Keratinocyte (primary cell): ENCODE data around the gene PCK1. TPM values are rescaled to one million over a fixed set of nuclear protein-coding genes. Genes with fewer than 3 reads are reported as not detected.

Experiments used
- DNase-seq: peaks from one replicate; pipeline ENCODE4 v3.0.0-alpha.2; 2011; ENCODE audit warnings: low read depth, missing footprints, low spot score
- FAIRE-seq: peaks from 2 replicates; lab custom pipeline; 2011; peaks lifted over from hg19 to GRCh38; lab: Jason Lieb, UNC
- H2AFZ ChIP-seq: 2 replicates; pipeline ENCODE4 v1.6.0; 2012; ENCODE audit warnings: low read length, control low read depth, inconsistent platforms; ENCODE audit not compliant: control insufficient read depth
- H3K27ac ChIP-seq: 2 replicates; pipeline ENCODE4 v1.5.1; 2011; ENCODE audit warnings: low read length; ENCODE audit not compliant: control insufficient read depth, insufficient read depth
- H3K27me3 ChIP-seq: 3 replicates; pipeline ENCODE4 v1.6.0; 2011; ENCODE audit warnings: low read length; ENCODE audit not compliant: control insufficient read depth, insufficient read depth; ENCODE audit errors: extremely low read depth
- H3K36me3 ChIP-seq, 2 experiments: 2 replicates in 1 of 2; 3 replicates in 1 of 2; pipeline ENCODE4 v1.5.1; 2011; ENCODE audit warnings: low read length in 2 of 2, mild to moderate bottlenecking in 1 of 2; ENCODE audit not compliant: control insufficient read depth in 2 of 2, insufficient read depth in 2 of 2; ENCODE audit errors: extremely low read depth in 1 of 2
- H3K4me1 ChIP-seq: 3 replicates; pipeline ENCODE4 v1.5.1; 2011; ENCODE audit warnings: low read length; ENCODE audit not compliant: control insufficient read depth, insufficient read depth; ENCODE audit errors: extremely low read depth
- H3K4me2 ChIP-seq: 3 replicates; pipeline ENCODE4 v1.6.0; 2011; ENCODE audit warnings: low read depth, low read length; ENCODE audit not compliant: control insufficient read depth, insufficient read depth; ENCODE audit errors: extremely low read depth
- H3K4me3 ChIP-seq, 3 experiments: fragments of 200-600 bp in 1 of 3; sonication (generic) in 1 of 3; 2 replicates in 2 of 3; 3 replicates in 1 of 3; pipeline ENCODE4 v1.5.1; 2011 to 2016; ENCODE audit warnings: low read length in 3 of 3, mild to moderate bottlenecking in 3 of 3, control low read depth in 2 of 3, inconsistent platforms in 1 of 3, low read depth in 1 of 3, mixed read lengths in 1 of 3, mixed run types in 1 of 3, moderate library complexity in 1 of 3; ENCODE audit not compliant: control insufficient read depth in 2 of 3, insufficient read depth in 2 of 3; ENCODE audit errors: extremely low read depth in 1 of 3
- H3K79me2 ChIP-seq: 2 replicates; pipeline ENCODE4 v1.6.0; 2012; ENCODE audit warnings: low read length; ENCODE audit not compliant: control insufficient read depth, insufficient read depth
- H3K9ac ChIP-seq: 3 replicates; pipeline ENCODE4 v1.6.0; 2011; ENCODE audit warnings: low read length; ENCODE audit not compliant: control insufficient read depth, insufficient read depth; ENCODE audit errors: extremely low read depth
- H3K9me1 ChIP-seq: 3 replicates; pipeline ENCODE4 v1.6.0; 2011; ENCODE audit warnings: low read length; ENCODE audit not compliant: control insufficient read depth, insufficient read depth; ENCODE audit errors: extremely low read depth
- H3K9me3 ChIP-seq: 2 replicates; pipeline ENCODE4 v1.5.1; 2012; ENCODE audit warnings: low read depth, low read length; ENCODE audit not compliant: control insufficient read depth
- H4K20me1 ChIP-seq: 3 replicates; pipeline ENCODE4 v1.6.0; 2011; ENCODE audit warnings: low read length; ENCODE audit not compliant: control insufficient read depth, insufficient read depth; ENCODE audit errors: extremely low read depth
- CTCF ChIP-seq, 3 experiments: IDR thresholded peaks in 1 of 3; conservative IDR thresholded peaks in 1 of 3; optimal IDR thresholded peaks in 1 of 3; 2 replicates in 2 of 3; 3 replicates in 1 of 3; pipeline versions ENCODE3 to v1.5.1; 2011; ENCODE audit warnings: low read length in 3 of 3, mild to moderate bottlenecking in 3 of 3, moderate library complexity in 2 of 3, control low read depth in 1 of 3, inconsistent platforms in 1 of 3; ENCODE audit not compliant: insufficient read depth in 2 of 3; ENCODE audit errors: extremely low read depth in 1 of 3
- EZH2 ChIP-seq: IDR thresholded peaks from one replicate; pipeline ENCODE4 v1.6.1; 2012; ENCODE audit warnings: inconsistent platforms, mild to moderate bottlenecking, low read length, moderate library complexity
- dilution Hi-C: fragments of 300-500 bp; cut with MboI; formaldehyde crosslinking; loops from one replicate; pipeline ENCODE4 v1.7.0; 2020; ENCODE audit warnings: low sequenced_read_pairs; ENCODE audit not compliant: extremely low pct_ligation_motif_present
- polyA plus RNA-seq, 5 experiments: library from polyadenylated mRNA; depleted of rRNA in 3 of 5; stranded (reverse) in 3 of 5; stranded (forward) in 1 of 5; unstranded in 1 of 5; fragments of >200 nt; gene quantifications; 1 replicate in 1 of 5; 2 replicates in 3 of 5; 3 replicates in 1 of 5; pipeline versions ENCODE4 v1.2.1 to v1.2.3, GENCODE V29; 2011 to 2012; ENCODE audit warnings: missing spikeins in 2 of 5, low read depth in 1 of 5, low replicate concordance in 1 of 5

PCK1 gene
- polyA plus RNA-seq, 1 donor (not counting 4 experiments of a cell fraction or from before 2014, with no cell fraction given): not detected

- TF ChIP-seq EZH2: no peak
- no peak for TF ChIP-seq CTCF (optimal IDR thresholded peaks at IDR 0.05 in 1 of 3, IDR thresholded peaks at IDR 0.05 in 1 of 3, conservative IDR thresholded peaks at IDR 0.05 in 1 of 3; ENCODE audit: extremely low read depth in 1 of 3, insufficient read depth in 2 of 3, low read length in 3 of 3)
- Histone ChIP-seq H3K9ac (no peak overlapping the region), H3K4me2 (no peak overlapping the region), H3K4me1 (no peaks in the 10 kb centered on the region), H3K79me2 (no peaks in the 10 kb centered on the region), H3K27me3 (peaks cover 30% of the 10 kb centered on the region), H3K9me1 (no peaks in the 10 kb centered on the region), H2AFZ (no peak overlapping the region), H3K9me3 (peaks cover 3% of the 10 kb centered on the region), H3K36me3 (no peaks in the 10 kb centered on the region), H4K20me1 (no peaks in the 10 kb centered on the region), H3K4me3 (no peak overlapping the region), H3K27ac (no peak overlapping the region)
- dilution Hi-C loops: no loop called here
- FAIRE-seq: no peak
- no peak for DNase-seq
These were observed 30.6 kb downstream of the PCK1 start for GRCh38 chr20:57591289-57592229.

GRCh38 chr20:57592263-57593092 lies 31.6 kb downstream of the PCK1 start:
- no peaks in the 10 kb centered on the region for H3K36me3 ChIP-seq
- no peaks in the 10 kb centered on the region for H3K9me3 ChIP-seq
- H3K4me3 ChIP-seq: no peak overlapping the region
- no peaks in the 10 kb centered on the region for H3K9me1 ChIP-seq
- no peak overlapping the region for H2AFZ ChIP-seq
- H3K9ac ChIP-seq: no peak overlapping the region
- DNase-seq (no peak), FAIRE-seq (no peak)
- no peak for TF ChIP-seq EZH2
- TF ChIP-seq CTCF (optimal IDR thresholded peaks at IDR 0.05 in 1 of 3, IDR thresholded peaks at IDR 0.05 in 1 of 3, conservative IDR thresholded peaks at IDR 0.05 in 1 of 3; ENCODE audit: extremely low read depth in 1 of 3, insufficient read depth in 2 of 3, low read length in 3 of 3): no peak
- dilution Hi-C loops: no loop called here
- H3K4me2 ChIP-seq: no peak overlapping the region
- no peak overlapping the region for H3K27ac ChIP-seq
- no peaks in the 10 kb centered on the region for H4K20me1 ChIP-seq
- H3K79me2 ChIP-seq: no peaks in the 10 kb centered on the region
- no peaks in the 10 kb centered on the region for H3K4me1 ChIP-seq
- H3K27me3 ChIP-seq: peaks cover 28% of the 10 kb centered on the region
